Caco-2 (cell line): ENCODE results near the gene KRTAP10-6. TPM values are rescaled to one million over a fixed set of nuclear protein-coding genes. Genes with fewer than 3 reads are reported as not detected.

Source experiments
- BruUV-seq: library from RNA; stranded (reverse); fragments of 400-500 nt; replicated peaks from 2 replicates; lab custom pipeline; 2021; lab: Mats Ljungman, UMichigan
- CTCF ChIA-PET: fragments of 300-600 bp; sonication (Branson Sonifier 250); formaldehyde crosslinking; loops from one replicate; lab custom pipeline; 2022; ENCODE audit warnings: antibody characterized with exemption; lab: Charles Lee
- POLR2A ChIA-PET: fragments of 300-600 bp; sonication (Branson Sonifier 250); formaldehyde crosslinking; loops from one replicate; lab custom pipeline; 2022; ENCODE audit warnings: antibody characterized with exemption; lab: Charles Lee
- DNase-seq, 2 experiments: peaks; one replicate each; pipeline versions ENCODE4 v3.0.0 to v3.0.0-alpha.2; 2020 to 2022
- H3K27me3 ChIP-seq: replicated peaks from 2 replicates; pipeline ENCODE4 v1.6.0; 2011; ENCODE audit warnings: low read length; ENCODE audit not compliant: control insufficient read depth, insufficient read depth
- H3K36me3 ChIP-seq: 2 replicates; pipeline ENCODE4 v1.5.1; 2011; ENCODE audit warnings: low read length; ENCODE audit not compliant: control insufficient read depth, insufficient read depth
- H3K4me1 ChIP-seq: fragments of 250-450 bp; sonication (Bioruptor Pico); 2 replicates; pipeline ENCODE4 v1.5.1; 2020; ENCODE audit warnings: mild to moderate bottlenecking
- H3K4me3 ChIP-seq: 2 replicates; pipeline ENCODE4 v1.5.1; 2011; ENCODE audit warnings: low read depth, mild to moderate bottlenecking, control low read depth, low read length
- H3K9me3 ChIP-seq: fragments of 250-450 bp; sonication (Bioruptor Pico); 2 replicates; pipeline ENCODE4 v1.5.1; 2020; ENCODE audit warnings: mild to moderate bottlenecking, moderate library complexity
- H3K27ac Mint-ChIP-seq: one replicate; pipeline ENCODE4 v1.8.0; 2022; ENCODE audit warnings: mixed read lengths; ENCODE audit not compliant: unreplicated experiment
- H3K27me3 Mint-ChIP-seq: one replicate; pipeline ENCODE4 v1.8.0; 2022; ENCODE audit warnings: mixed read lengths; ENCODE audit not compliant: insufficient read depth, unreplicated experiment
- H3K36me3 Mint-ChIP-seq: one replicate; pipeline ENCODE4 v1.8.0; 2022; ENCODE audit warnings: mild to moderate bottlenecking, mixed read lengths; ENCODE audit not compliant: insufficient read depth, unreplicated experiment
- H3K4me1 Mint-ChIP-seq: one replicate; pipeline ENCODE4 v1.8.0; 2022; ENCODE audit warnings: low read depth, mixed read lengths; ENCODE audit not compliant: unreplicated experiment
- H3K4me3 Mint-ChIP-seq: one replicate; pipeline ENCODE4 v1.8.0; 2022; ENCODE audit warnings: mild to moderate bottlenecking, moderate library complexity, mixed read lengths; ENCODE audit not compliant: unreplicated experiment
- H3K9me3 Mint-ChIP-seq: one replicate; pipeline ENCODE4 v1.8.0; 2022; ENCODE audit warnings: mixed read lengths; ENCODE audit not compliant: unreplicated experiment
- intact Hi-C: fragments of 100-400 bp; cut with micrococcal nuclease; formaldehyde crosslinking; loops from one replicate; pipeline ENCODE4 v1.10.0; 2022; ENCODE audit not compliant: unreplicated experiment
- total RNA-seq: library from RNA; stranded (reverse); gene quantifications from 2 replicates; pipeline ENCODE4 v1.2.3, GENCODE V29; 2022
- TF ChIP-seq, protein P1 (sequence below), 2 experiments: fragments of 200-600 bp in 1 of 2; IDR thresholded peaks; 1 replicate in 1 of 2; 2 replicates in 1 of 2; pipeline versions ENCODE4 v1.5.1 to v1.8.0; 2011 to 2022; ENCODE audit warnings: antibody characterized with exemption in 1 of 2, control low read depth in 1 of 2, inconsistent platforms in 1 of 2, low read depth in 1 of 2, low read length in 1 of 2, mild to moderate bottlenecking in 1 of 2, moderate library complexity in 1 of 2; ENCODE audit not compliant: insufficient read depth in 1 of 2, severe bottlenecking in 1 of 2, unreplicated experiment in 1 of 2

KRTAP10-6 gene
- total RNA-seq, 1 experiment from 2014 or later = not detected

DNA sequence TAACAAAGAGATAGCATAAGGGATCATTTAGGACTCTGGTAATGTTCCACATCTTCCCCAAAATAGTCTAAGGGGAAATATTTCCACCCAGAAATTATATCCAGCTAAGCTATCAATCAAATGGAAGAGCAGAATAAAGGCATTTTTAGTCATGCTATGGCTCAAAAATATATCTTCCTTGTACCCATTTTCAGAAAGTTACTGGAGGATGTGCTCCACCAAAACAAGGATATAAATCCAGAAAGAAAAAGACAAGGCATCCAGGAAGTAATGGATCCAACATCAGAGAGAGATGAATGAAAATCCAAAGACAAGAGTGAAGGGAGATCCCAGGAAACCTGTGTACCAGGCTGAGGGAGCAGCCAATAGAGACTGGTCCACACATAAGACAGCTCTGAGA is 16.9 kb upstream of the KRTAP10-6 start:
- POLR2A ChIA-PET = no interaction called here
- Histone ChIP-seq H3K27me3 (no peaks in the 10 kb centered on the region), H3K36me3 (no peaks in the 10 kb centered on the region), H3K4me1 (no peaks in the 10 kb centered on the region), H3K9me3 (0 out of 2 replicates have a peak, but pooled peaks cover 5% of the 10 kb centered on the region), H3K4me3 (no peak overlapping the region)
- intact Hi-C loops = no loop called here
- Mint-ChIP-seq H3K27me3 (peaks cover 3% of the 10 kb centered on the region), H3K36me3 (no peaks in the 10 kb centered on the region), H3K4me3 (no peak overlapping the region), H3K27ac (no peak overlapping the region), H3K9me3 (peaks cover 41% of the 10 kb centered on the region), H3K4me1 (no peaks in the 10 kb centered on the region)
- TF ChIP-seq, protein P1, sequence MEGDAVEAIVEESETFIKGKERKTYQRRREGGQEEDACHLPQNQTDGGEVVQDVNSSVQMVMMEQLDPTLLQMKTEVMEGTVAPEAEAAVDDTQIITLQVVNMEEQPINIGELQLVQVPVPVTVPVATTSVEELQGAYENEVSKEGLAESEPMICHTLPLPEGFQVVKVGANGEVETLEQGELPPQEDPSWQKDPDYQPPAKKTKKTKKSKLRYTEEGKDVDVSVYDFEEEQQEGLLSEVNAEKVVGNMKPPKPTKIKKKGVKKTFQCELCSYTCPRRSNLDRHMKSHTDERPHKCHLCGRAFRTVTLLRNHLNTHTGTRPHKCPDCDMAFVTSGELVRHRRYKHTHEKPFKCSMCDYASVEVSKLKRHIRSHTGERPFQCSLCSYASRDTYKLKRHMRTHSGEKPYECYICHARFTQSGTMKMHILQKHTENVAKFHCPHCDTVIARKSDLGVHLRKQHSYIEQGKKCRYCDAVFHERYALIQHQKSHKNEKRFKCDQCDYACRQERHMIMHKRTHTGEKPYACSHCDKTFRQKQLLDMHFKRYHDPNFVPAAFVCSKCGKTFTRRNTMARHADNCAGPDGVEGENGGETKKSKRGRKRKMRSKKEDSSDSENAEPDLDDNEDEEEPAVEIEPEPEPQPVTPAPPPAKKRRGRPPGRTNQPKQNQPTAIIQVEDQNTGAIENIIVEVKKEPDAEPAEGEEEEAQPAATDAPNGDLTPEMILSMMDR (IDR thresholded peaks at IDR 0.05; ENCODE audit: insufficient read depth in 1 of 2, low read depth in 1 of 2, low read length in 1 of 2, severe bottlenecking in 1 of 2, unreplicated experiment in 1 of 2) = no peak
- no TSS peak for BruUV-seq
- no peak for DNase-seq
- CTCF ChIA-PET = interaction anchor here (0.7 kb wide), 1 partner anchor 101 kb away, joined by 3 read pairs; no protein-coding TSS in a partner anchor

GRCh38 chr21:44606495-44606894 is 14.2 kb upstream of the KRTAP10-6 start:
- ChIA-PET POLR2A (no interaction called here), CTCF (no interaction called here)
- intact Hi-C loops = no loop called here
- Histone ChIP-seq H3K27me3 (no peaks in the 10 kb centered on the region), H3K4me1 (no peaks in the 10 kb centered on the region), H3K4me3 (no peak overlapping the region), H3K9me3 (0 out of 2 replicates have a peak, but pooled peaks cover 5% of the 10 kb centered on the region), H3K36me3 (no peaks in the 10 kb centered on the region)
- H3K9me3 Mint-ChIP-seq = peaks cover 29% of the 10 kb centered on the region
- H3K4me3 Mint-ChIP-seq = no peak overlapping the region
- TF ChIP-seq, protein P1 (IDR thresholded peaks at IDR 0.05; ENCODE audit: insufficient read depth in 1 of 2, low read depth in 1 of 2, low read length in 1 of 2, severe bottlenecking in 1 of 2, unreplicated experiment in 1 of 2) = no peak
- DNase-seq = no peak
- H3K4me1 Mint-ChIP-seq = no peaks in the 10 kb centered on the region
- no peaks in the 10 kb centered on the region for H3K36me3 Mint-ChIP-seq
- H3K27ac Mint-ChIP-seq = no peak overlapping the region
- peaks cover 5% of the 10 kb centered on the region for H3K27me3 Mint-ChIP-seq
- BruUV-seq = no TSS peak

DNA sequence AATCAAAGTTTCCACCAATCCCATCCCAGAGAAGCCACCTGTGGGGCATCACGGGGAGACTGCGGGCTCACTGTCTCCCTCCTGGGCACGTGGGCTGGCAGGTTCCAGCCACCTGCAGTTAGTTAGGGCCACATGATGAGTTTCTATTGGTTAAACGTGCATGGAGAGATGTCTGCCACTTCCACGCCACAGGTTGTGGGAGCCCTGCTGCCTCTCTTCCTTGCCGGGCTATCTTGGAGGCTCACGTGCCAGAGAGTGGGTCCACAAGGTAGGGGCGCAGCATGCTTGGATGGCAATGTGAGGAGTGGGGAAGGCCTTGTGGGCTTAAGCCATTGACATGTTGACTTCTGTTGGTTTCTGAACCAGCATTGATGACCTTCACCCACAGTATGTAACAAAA is 11.6 kb upstream of the KRTAP10-6 start:
- Mint-ChIP-seq H3K36me3 (no peaks in the 10 kb centered on the region), H3K27ac (no peak overlapping the region), H3K4me3 (no peak overlapping the region), H3K4me1 (no peaks in the 10 kb centered on the region), H3K27me3 (peaks cover 6% of the 10 kb centered on the region), H3K9me3 (peaks cover 7% of the 10 kb centered on the region)
- Histone ChIP-seq H3K4me3 (no peak overlapping the region), H3K4me1 (no peaks in the 10 kb centered on the region), H3K27me3 (no peaks in the 10 kb centered on the region), H3K36me3 (no peaks in the 10 kb centered on the region), H3K9me3 (no peaks in the 10 kb centered on the region)
- TF ChIP-seq, protein P1 (IDR thresholded peaks at IDR 0.05; ENCODE audit: insufficient read depth in 1 of 2, low read depth in 1 of 2, low read length in 1 of 2, severe bottlenecking in 1 of 2, unreplicated experiment in 1 of 2) = no peak
- DNase-seq = no peak
- CTCF ChIA-PET = no interaction called here
- intact Hi-C loops = no loop called here
- POLR2A ChIA-PET = no interaction called here
- no TSS peak for BruUV-seq
